NCI-H460 (cell line): ENCODE results near the gene SEC16B. TPM values are rescaled to one million over a fixed set of nuclear protein-coding genes. Genes with fewer than 3 reads are reported as not detected.

Experiments used
- DNase-seq: peaks from one replicate; pipeline ENCODE4 v3.0.0-alpha.2; 2016; ENCODE audit warnings: low read depth; ENCODE audit errors: extremely low read depth
- small RNA-seq, 2 experiments: library from RNA; depleted of rRNA; stranded (forward); fragments of <200 nt; gene quantifications; one replicate each; pipeline ENCODE3, GENCODE V24; 2014
- total RNA-seq: library from RNA; depleted of rRNA; stranded (reverse); fragments of >200 nt; shearing (Covaris generic); gene quantifications from 2 replicates; pipeline ENCODE4 v1.2.3, GENCODE V29; 2014; rRNA removed

Gene SEC16B
- total RNA-seq, 1 experiment from 2014 or later = 0.82 TPM

GRCh38 chr1:177913762-177914540 lies 55.9 kb downstream of the SEC16B start:
- no peak for DNase-seq

- DNase-seq = no peak
Measured at GRCh38 chr1:177912991-177913390, 56.9 kb downstream of the SEC16B start.

GRCh38 chr1:177909416-177909815 lies 60.4 kb downstream of the SEC16B start:
- DNase-seq = no peak

GRCh38 chr1:177907000-177907399 lies 62.9 kb downstream of the SEC16B start:
- DNase-seq = no peak

- DNase-seq = no peak
Measured at GRCh38 chr1:177905686-177906085, 64.2 kb downstream of the SEC16B start.

GRCh38 chr1:177902266-177902665 lies 67.6 kb downstream of the SEC16B start:
- DNase-seq = no peak

GRCh38 chr1:177897998-177898654 lies 71.7 kb downstream of the SEC16B start:
- no peak for DNase-seq

- DNase-seq = no peak
Measured at GRCh38 chr1:177897281-177897997, 72.4 kb downstream of the SEC16B start.

Small RNA genes within 50 kb of the gene (small RNA-seq; reads per million reads assigned to genes)
- gene AL359075.1 = 0 reads per million in 2 experiments

Other genes starting within 250 kb of the SEC16B start
- gene RASAL2, start 124.0 kb upstream of the SEC16B start, total RNA-seq = 6.8 and 6.9 TPM in 2 replicates